Gastrocnemius medialis (tissue), 4 donors: ENCODE measurements around the gene COA8. TPM values are rescaled to one million over a fixed set of nuclear protein-coding genes. Genes with fewer than 3 reads are reported as not detected.
"Not testable (repeated sequence)": the region's sequence is repeated elsewhere in the genome, so short reads cannot be mapped to it uniquely, and the experiment has no call there.

Experiments
- ATAC-seq, 2 donors: fragments of 150-250 bp; one replicate each; pipeline ENCODE4 v1.9.1; 2016
- DNase-seq, 2 donors: peaks; one replicate each; pipeline ENCODE4 v3.0.0-alpha.2; 2019
- H3K27ac ChIP-seq, 4 donors: fragments of 200-600 bp; sonication (generic); 1 replicate in 1 of 4; 2 replicates in 3 of 4; pipeline ENCODE4 v1.5.1; 2016 to 2018; ENCODE audit warnings: mild to moderate bottlenecking in 2 of 4, moderate library complexity in 1 of 4
- H3K27me3 ChIP-seq, 3 donors: fragments of 200-600 bp; sonication (generic) in 2 of 3; 1 replicate in 1 of 3; 2 replicates in 2 of 3; pipeline versions ENCODE4 v1.5.1 to v1.6.0; 2016 to 2019; ENCODE audit warnings: mild to moderate bottlenecking in 1 of 3, moderate library complexity in 1 of 3
- H3K36me3 ChIP-seq, 2 donors: fragments of 200-600 bp; sonication (generic) in 1 of 2; one replicate each; pipeline ENCODE4 v1.5.1; 2017 to 2018
- H3K4me1 ChIP-seq, 2 donors: fragments of 200-600 bp; sonication (generic) in 1 of 2; one replicate each; pipeline ENCODE4 v1.5.1; 2016 to 2017; ENCODE audit warnings: mild to moderate bottlenecking in 2 of 2
- H3K4me3 ChIP-seq, 4 donors: fragments of 200-600 bp; sonication (generic) in 3 of 4; 1 replicate in 1 of 4; 2 replicates in 3 of 4; pipeline ENCODE4 v1.5.1; 2016 to 2019; ENCODE audit warnings: mild to moderate bottlenecking in 2 of 4
- H3K9me3 ChIP-seq, 3 donors: fragments of 200-600 bp; sonication (generic) in 2 of 3; 1 replicate in 1 of 3; 2 replicates in 2 of 3; pipeline ENCODE4 v1.5.1; 2016 to 2019
- CTCF ChIP-seq, 5 experiments: fragments of 450-650 bp in 3 of 5; fragments of 200-600 bp in 2 of 5; sonication (generic) in 2 of 5; IDR thresholded peaks in 4 of 5; conservative IDR thresholded peaks in 1 of 5; 1 replicate in 4 of 5; 2 replicates in 1 of 5; pipeline ENCODE4 v1.5.1; 2016 to 2019; ENCODE audit warnings: antibody characterized with exemption in 5 of 5, mild to moderate bottlenecking in 3 of 5, moderate library complexity in 3 of 5
- POLR2A ChIP-seq, 2 donors: fragments of 450-650 bp; IDR thresholded peaks; one replicate each; pipeline ENCODE4 v1.6.1; 2017; ENCODE audit warnings: antibody characterized with exemption in 2 of 2, mild to moderate bottlenecking in 2 of 2, moderate library complexity in 2 of 2
- in situ Hi-C, 4 donors: fragments of 200-750 bp; cut with MboI; loops; one replicate each; pipeline versions ENCODE4 v1.15.0 to v1.8.0; 2017; ENCODE audit warnings: low sequenced_read_pairs in 4 of 4
- intact Hi-C: fragments of 100-400 bp; cut with DNase I; formaldehyde crosslinking; loops from one replicate; pipeline ENCODE4 v1.15.1; 2023; ENCODE audit warnings: low total_unique reads
- total RNA-seq, 4 donors: library from RNA; depleted of rRNA; stranded (reverse); fragments of >200 nt; gene quantifications; one replicate each; pipeline versions ENCODE4 v1.1.0 to v1.2.3, GENCODE V29; 2016

COA8 gene
- total RNA-seq, 4 donors from 2014 or later = 56.7 to 111 (median 71.7) TPM

- no peak for DNase-seq
- no peak overlapping the region for H3K27ac ChIP-seq
- peak overlapping the region; percentile 30 to 39 (median 34) for H3K4me3 ChIP-seq
Observed at GRCh38 chr14:103607822-103608221, 45.1 kb downstream of the COA8 start.

GRCh38 chr14:103609081-103609480 lies 46.3 kb downstream of the COA8 start:
- H3K27ac ChIP-seq, H3K9me3 ChIP-seq, H3K4me3 ChIP-seq, H3K27me3 ChIP-seq, DNase-seq, ATAC-seq, intact Hi-C loops, in situ Hi-C loops, H3K36me3 ChIP-seq: not testable (repeated sequence)
- H3K4me1 ChIP-seq = peaks cover 17 to 21% of the 10 kb centered on the region in 2 donors

More at GRCh38 chr14:103607822-103608221, 45.1 kb downstream of the COA8 start:
- no peaks in the 10 kb centered on the region for H3K27me3 ChIP-seq
- in situ Hi-C loops = no loop called here
- H3K36me3 ChIP-seq = no peaks in the 10 kb centered on the region
- intact Hi-C loops = no loop called here
- ATAC-seq = no peak
- no peaks in the 10 kb centered on the region for H3K9me3 ChIP-seq
- TF ChIP-seq CTCF (IDR thresholded peaks at IDR 0.05 in 4 of 5, conservative IDR thresholded peaks at IDR 0.05 in 1 of 5) (no peak), POLR2A (IDR thresholded peaks at IDR 0.05) (no peak)
- peaks cover 17 to 21% of the 10 kb centered on the region in 2 donors for H3K4me1 ChIP-seq

GRCh38 chr14:103611215-103611614 lies 48.5 kb downstream of the COA8 start:
- intact Hi-C loops = no loop called here
- TF ChIP-seq POLR2A (IDR thresholded peaks at IDR 0.05) = no peak
- TF ChIP-seq CTCF (IDR thresholded peaks at IDR 0.05 in 4 of 5, conservative IDR thresholded peaks at IDR 0.05 in 1 of 5) = no peak
- DNase-seq (no peak), ATAC-seq (no peak)
- in situ Hi-C loops = no loop called here
- H3K4me3 ChIP-seq = no peak overlapping the region
- no peaks in the 10 kb centered on the region for H3K36me3 ChIP-seq
- no peaks in the 10 kb centered on the region for H3K27me3 ChIP-seq
- H3K4me1 ChIP-seq = peaks cover 17 to 21% of the 10 kb centered on the region in 2 donors
- H3K27ac ChIP-seq = no peak overlapping the region
- H3K9me3 ChIP-seq = no peaks in the 10 kb centered on the region

GRCh38 chr14:103613517-103613916 lies 50.8 kb downstream of the COA8 start:
- H3K9me3 ChIP-seq = no peaks in the 10 kb centered on the region
- no peaks in the 10 kb centered on the region for H3K27me3 ChIP-seq
- intact Hi-C loops (no loop called here), in situ Hi-C loops (no loop called here)
- no peak overlapping the region for H3K4me3 ChIP-seq
- ATAC-seq (no peak), DNase-seq (no peak)
- H3K27ac ChIP-seq = no peak overlapping the region
- H3K4me1 ChIP-seq = peaks cover 0 to 2% of the 10 kb centered on the region in 2 donors
- no peak for TF ChIP-seq POLR2A (IDR thresholded peaks at IDR 0.05)
- H3K36me3 ChIP-seq = no peaks in the 10 kb centered on the region

- in situ Hi-C loops = no loop called here
- DNase-seq (no peak), ATAC-seq (no peak)
- H3K4me1 ChIP-seq = no peaks in the 10 kb centered on the region
- intact Hi-C loops = no loop called here
- no peaks in the 10 kb centered on the region for H3K27me3 ChIP-seq
- no peaks in the 10 kb centered on the region for H3K9me3 ChIP-seq
- no peak overlapping the region for H3K27ac ChIP-seq
- no peak for TF ChIP-seq POLR2A (IDR thresholded peaks at IDR 0.05)
- no peak for TF ChIP-seq CTCF (IDR thresholded peaks at IDR 0.05 in 4 of 5, conservative IDR thresholded peaks at IDR 0.05 in 1 of 5)
- no peak overlapping the region for H3K4me3 ChIP-seq
- H3K36me3 ChIP-seq = no peaks in the 10 kb centered on the region
Observed at GRCh38 chr14:103616635-103617300, 54.0 kb downstream of the COA8 start.

- H3K4me3 ChIP-seq = no peak overlapping the region
- H3K27me3 ChIP-seq = no peaks in the 10 kb centered on the region
- no peaks in the 10 kb centered on the region for H3K36me3 ChIP-seq
- DNase-seq (no peak), ATAC-seq (no peak)
- intact Hi-C loops = no loop called here
- peaks cover 5 to 8% of the 10 kb centered on the region in 2 donors for H3K4me1 ChIP-seq
- no peak for TF ChIP-seq POLR2A (IDR thresholded peaks at IDR 0.05)
- no peak for TF ChIP-seq CTCF (IDR thresholded peaks at IDR 0.05 in 4 of 5, conservative IDR thresholded peaks at IDR 0.05 in 1 of 5)
- in situ Hi-C loops = no loop called here
- H3K9me3 ChIP-seq = no peaks in the 10 kb centered on the region
- no peak overlapping the region for H3K27ac ChIP-seq
Observed at GRCh38 chr14:103619057-103619456, 56.3 kb downstream of the COA8 start.
